Measurements from ENCODE around the gene CDK9. TPM values are rescaled to one million over a fixed set of nuclear protein-coding genes. Genes with fewer than 3 reads are reported as not detected.
A peak's percentile ranks its signal among the peaks of the same experiment; 100 is the strongest.

CDK9 gene
- polyA plus RNA-seq, 3 donors, result 24.9 to 139 (median 26.4) TPM

- no peaks in the 10 kb centered on the region for H3K27me3 ChIP-seq (ENCODE audit: control insufficient read depth in 2 of 2, insufficient read depth in 2 of 2, low read length in 2 of 2)
- no peak overlapping the region for H3K4me3 ChIP-seq (replicated peaks in 1 of 3; ENCODE audit: low read depth in 2 of 3, low read length in 3 of 3)
- Mint-ChIP-seq H3K4me1 (peaks cover 54% of the 10 kb centered on the region), H3K27me3 (ENCODE audit: low read depth in 3 of 3) (peaks cover 2 to 6% (median 5%) of the 10 kb centered on the region in 3 donors), H3K4me3 (no peak overlapping the region), H3K36me3 (peaks cover 35 to 53% of the 10 kb centered on the region in 2 donors), H3K9me3 (peaks cover 0 to 4% (median 0%) of the 10 kb centered on the region in 7 donors), H3K27ac (peak overlapping the region in 6 of 7 donors; percentile 10 to 99 (median 98))
- no peak for TF ChIP-seq CTCF (IDR thresholded peaks at IDR 0.05)
- DNase-seq, result no peak
- no peaks in the 10 kb centered on the region for H3K79me2 ChIP-seq (ENCODE audit: insufficient read depth, low read length)
- H3K36me3 ChIP-seq (replicated peaks in 1 of 2; ENCODE audit: control insufficient read depth in 1 of 2, insufficient read depth in 2 of 2, low read length in 2 of 2), result peaks cover 12% of the 10 kb centered on the region in 2 donors
- no peak overlapping the region for H3K9ac ChIP-seq (ENCODE audit: insufficient read depth, low read length, poor library complexity, severe bottlenecking)
- H3K9me3 ChIP-seq (replicated peaks in 1 of 2; ENCODE audit: control insufficient read depth in 1 of 2, insufficient read depth in 1 of 2, low read length in 2 of 2), result no peaks in the 10 kb centered on the region
- intact Hi-C loops (cut with micrococcal nuclease), result loop anchor here in 1 of 2 donors (2.0 to 5.0 kb wide), 2 partner anchors 35 to 57 kb away; partner anchors contain the start of gene FPGS
- 100% methylated on average over 1 of the region's 4 CpGs for WGBS (ENCODE audit: insufficient coverage)
- peaks cover 47% of the 10 kb centered on the region in 2 donors for H3K4me1 ChIP-seq (ENCODE audit: control insufficient read depth in 1 of 2, insufficient read depth in 2 of 2, low read length in 2 of 2)
- no peak overlapping the region for H3K27ac ChIP-seq (ENCODE audit: low read depth in 1 of 2, low read length in 2 of 2)
- no peak overlapping the region for H3K4me2 ChIP-seq (replicated peaks; ENCODE audit: extremely low read depth, low read length, poor library complexity, severe bottlenecking)
- no peaks in the 10 kb centered on the region for H4K20me1 ChIP-seq (ENCODE audit: insufficient read depth, low read length)
- H2AFZ ChIP-seq (ENCODE audit: insufficient read depth, low read depth, low read length, poor library complexity, severe bottlenecking), result no peak overlapping the region
Measured at GRCh38 chr9:127837346-127837745, 51.5 kb downstream of the CDK9 start.

- no peaks in the 10 kb centered on the region for H3K79me2 ChIP-seq (ENCODE audit: insufficient read depth, low read length)
- peak overlapping the region in 6 of 7 donors; percentile 57 to 99 (median 78) for H3K27ac Mint-ChIP-seq
- no peaks in the 10 kb centered on the region for H3K27me3 ChIP-seq (ENCODE audit: control insufficient read depth in 2 of 2, insufficient read depth in 2 of 2, low read length in 2 of 2)
Measured at GRCh38 chr9:127838375-127839078, 52.7 kb downstream of the CDK9 start.

More at GRCh38 chr9:127838375-127839078, 52.7 kb downstream of the CDK9 start:
- H3K36me3 ChIP-seq (replicated peaks in 1 of 2; ENCODE audit: control insufficient read depth in 1 of 2, insufficient read depth in 2 of 2, low read length in 2 of 2), result peaks cover 17 to 18% of the 10 kb centered on the region in 2 donors
- peak overlapping the region in 1 of 2 donors; percentile 55 for H3K27ac ChIP-seq (ENCODE audit: low read depth in 1 of 2, low read length in 2 of 2)
- no peak overlapping the region for H3K4me3 ChIP-seq (replicated peaks in 1 of 3; ENCODE audit: low read depth in 2 of 3, low read length in 3 of 3)
- DNase-seq, result peak; percentile 82 to 94 (median 92)
- H3K9me3 ChIP-seq (replicated peaks in 1 of 2; ENCODE audit: control insufficient read depth in 1 of 2, insufficient read depth in 1 of 2, low read length in 2 of 2), result no peaks in the 10 kb centered on the region
- peaks cover 38 to 39% of the 10 kb centered on the region in 2 donors for H3K4me1 ChIP-seq (ENCODE audit: control insufficient read depth in 1 of 2, insufficient read depth in 2 of 2, low read length in 2 of 2)
- H3K4me2 ChIP-seq (replicated peaks; ENCODE audit: extremely low read depth, low read length, poor library complexity, severe bottlenecking), result no peak overlapping the region
- intact Hi-C loops (cut with micrococcal nuclease), result loop anchor here in 1 of 2 donors (5.0 kb wide), 1 partner anchor 36 kb away; the partner anchor contains the start of gene FPGS
- 19% methylated on average over 17 of the region's 18 CpGs for WGBS (ENCODE audit: insufficient coverage)
- Mint-ChIP-seq H3K4me1 (peaks cover 44% of the 10 kb centered on the region), H3K27me3 (ENCODE audit: low read depth in 3 of 3) (peaks cover 2 to 6% (median 5%) of the 10 kb centered on the region in 3 donors), H3K4me3 (no peak overlapping the region), H3K9me3 (peaks cover 0 to 4% (median 0%) of the 10 kb centered on the region in 7 donors), H3K36me3 (peaks cover 37 to 55% of the 10 kb centered on the region in 2 donors)
- no peaks in the 10 kb centered on the region for H4K20me1 ChIP-seq (ENCODE audit: insufficient read depth, low read length)
- H3K9ac ChIP-seq (ENCODE audit: insufficient read depth, low read length, poor library complexity, severe bottlenecking), result peak overlapping the region; percentile 38
- TF ChIP-seq CTCF (IDR thresholded peaks at IDR 0.05), result no peak
- no peak overlapping the region for H2AFZ ChIP-seq (ENCODE audit: insufficient read depth, low read depth, low read length, poor library complexity, severe bottlenecking)

Small RNA genes lying within 50 kb of the gene (small RNA-seq; reads per million reads assigned to genes)
- gene RF00019 (ENCODE audit: insufficient read length, low read depth), result not detected

Other genes with a start within 250 kb of the CDK9 start
- under 1 TPM in 2 of 3 donors, not detected in 1; 0.27 to 0.59 TPM for gene STXBP1, start 173.8 kb upstream of the CDK9 start, polyA plus RNA-seq
- gene CFAP157, start 79.0 kb upstream of the CDK9 start, polyA plus RNA-seq, result under 1 TPM in 2 of 3 donors, not detected in 1; 0.06 to 0.09 TPM
- gene PTRH1, start 70.4 kb upstream of the CDK9 start, polyA plus RNA-seq, result 10 to 100 TPM in 2 of 3 donors, 1 to 10 TPM in 1; 6.9 to 19.9 (median 19.5) TPM
- under 1 TPM in 1 of 3 donors, not detected in 2; 0.04 TPM for gene TTC16, start 70.0 kb upstream of the CDK9 start, polyA plus RNA-seq
- 10 to 100 TPM; 57.4 to 63.8 (median 60.0) TPM for gene TOR2A, start 50.7 kb upstream of the CDK9 start, polyA plus RNA-seq
- gene SH2D3C, start 7.4 kb upstream of the CDK9 start, polyA plus RNA-seq, result 10 to 100 TPM; 11.5 to 47.3 (median 20.5) TPM
- 10 to 100 TPM; 21.3 to 28.5 (median 25.2) TPM for gene FPGS, start 16.8 kb downstream of the CDK9 start, polyA plus RNA-seq
- 10 to 100 TPM; 15.7 to 26.0 (median 17.9) TPM for gene ENG, start 68.6 kb downstream of the CDK9 start, polyA plus RNA-seq
- gene AK1, start 91.6 kb downstream of the CDK9 start, polyA plus RNA-seq, result 1 to 10 TPM in 1 of 3 donors, not detected in 2; 3.5 TPM
- 10 to 100 TPM in 2 of 3 donors, 1 to 10 TPM in 1; 8.2 to 14.4 (median 12.0) TPM for gene ST6GALNAC6, start 113.6 kb downstream of the CDK9 start, polyA plus RNA-seq
- gene ST6GALNAC4, start 131.0 kb downstream of the CDK9 start, polyA plus RNA-seq, result 10 to 100 TPM in 2 of 3 donors, 1 to 10 TPM in 1; 8.9 to 14.0 (median 10.3) TPM
- under 1 TPM; 0.31 to 0.57 (median 0.39) TPM for gene PIP5KL1, start 144.7 kb downstream of the CDK9 start, polyA plus RNA-seq
- 10 to 100 TPM; 22.4 to 28.7 (median 25.4) TPM for gene DPM2, start 151.8 kb downstream of the CDK9 start, polyA plus RNA-seq
- gene EEIG1, start 195.0 kb downstream of the CDK9 start, polyA plus RNA-seq, result 1 to 10 TPM in 2 of 3 donors, under 1 TPM in 1; 0.86 to 2.3 (median 2.1) TPM